HepG2 (cell line): ENCODE measurements around the gene ARL15.

ENCODE experiments used
- ATAD3A ChIP-seq: sonication (generic); formaldehyde crosslinking; IDR thresholded peaks from 2 replicates; pipeline ENCODE4 v1.4.0; 2020; ENCODE audit warnings: missing genetic modification reagents
- CHD2 ChIP-seq: IDR thresholded peaks from 2 replicates; pipeline ENCODE4 v1.6.1; 2011; ENCODE audit warnings: low read depth, low read length, improper control_type of control experiment
- GATA4 ChIP-seq: sonication (generic); IDR thresholded peaks from 2 replicates; pipeline ENCODE4 v1.6.1; 2016; ENCODE audit warnings: antibody characterized with exemption, low read depth, borderline replicate concordance
- GPN1 ChIP-seq: sonication (generic); formaldehyde crosslinking; IDR thresholded peaks from 2 replicates; pipeline ENCODE4 v1.5.1; 2020; ENCODE audit warnings: missing genetic modification reagents, borderline replicate concordance
- KDM2A ChIP-seq: sonication (generic); formaldehyde crosslinking; IDR thresholded peaks from 2 replicates; pipeline ENCODE4 v1.4.0; 2020; ENCODE audit warnings: low read depth, missing genetic modification reagents, borderline replicate concordance
- MXD1 ChIP-seq: sonication (generic); formaldehyde crosslinking; IDR thresholded peaks from 2 replicates; pipeline ENCODE4 v1.4.0; 2020; ENCODE audit warnings: mild to moderate bottlenecking, missing genetic modification reagents
- POLR2AphosphoS2 ChIP-seq: IDR thresholded peaks from 2 replicates; pipeline ENCODE4 v1.6.1; 2011; ENCODE audit warnings: low read depth, low read length, improper control_type of control experiment
- TFE3 ChIP-seq: IDR thresholded peaks from 2 replicates; pipeline ENCODE4 v1.6.1; 2016
- ZNF234 ChIP-seq: sonication (generic); formaldehyde crosslinking; conservative IDR thresholded peaks from 2 replicates; pipeline ENCODE4 v1.5.1; 2020; ENCODE audit warnings: mild to moderate bottlenecking, missing genetic modification reagents
- TF ChIP-seq, protein P1 (sequence below), 2 experiments: IDR thresholded peaks; 2 replicates each; pipeline ENCODE4 v1.6.1; 2011 to 2012; ENCODE audit warnings: low read length in 2 of 2, borderline replicate concordance in 1 of 2, low read depth in 1 of 2, mild to moderate bottlenecking in 1 of 2, moderate library complexity in 1 of 2
- TF ChIP-seq, protein P2 (sequence below): sonication (generic); formaldehyde crosslinking; IDR thresholded peaks from 2 replicates; pipeline ENCODE4 v1.4.0; 2020; ENCODE audit warnings: missing genetic modification reagents

- TF ChIP-seq, protein P1, sequence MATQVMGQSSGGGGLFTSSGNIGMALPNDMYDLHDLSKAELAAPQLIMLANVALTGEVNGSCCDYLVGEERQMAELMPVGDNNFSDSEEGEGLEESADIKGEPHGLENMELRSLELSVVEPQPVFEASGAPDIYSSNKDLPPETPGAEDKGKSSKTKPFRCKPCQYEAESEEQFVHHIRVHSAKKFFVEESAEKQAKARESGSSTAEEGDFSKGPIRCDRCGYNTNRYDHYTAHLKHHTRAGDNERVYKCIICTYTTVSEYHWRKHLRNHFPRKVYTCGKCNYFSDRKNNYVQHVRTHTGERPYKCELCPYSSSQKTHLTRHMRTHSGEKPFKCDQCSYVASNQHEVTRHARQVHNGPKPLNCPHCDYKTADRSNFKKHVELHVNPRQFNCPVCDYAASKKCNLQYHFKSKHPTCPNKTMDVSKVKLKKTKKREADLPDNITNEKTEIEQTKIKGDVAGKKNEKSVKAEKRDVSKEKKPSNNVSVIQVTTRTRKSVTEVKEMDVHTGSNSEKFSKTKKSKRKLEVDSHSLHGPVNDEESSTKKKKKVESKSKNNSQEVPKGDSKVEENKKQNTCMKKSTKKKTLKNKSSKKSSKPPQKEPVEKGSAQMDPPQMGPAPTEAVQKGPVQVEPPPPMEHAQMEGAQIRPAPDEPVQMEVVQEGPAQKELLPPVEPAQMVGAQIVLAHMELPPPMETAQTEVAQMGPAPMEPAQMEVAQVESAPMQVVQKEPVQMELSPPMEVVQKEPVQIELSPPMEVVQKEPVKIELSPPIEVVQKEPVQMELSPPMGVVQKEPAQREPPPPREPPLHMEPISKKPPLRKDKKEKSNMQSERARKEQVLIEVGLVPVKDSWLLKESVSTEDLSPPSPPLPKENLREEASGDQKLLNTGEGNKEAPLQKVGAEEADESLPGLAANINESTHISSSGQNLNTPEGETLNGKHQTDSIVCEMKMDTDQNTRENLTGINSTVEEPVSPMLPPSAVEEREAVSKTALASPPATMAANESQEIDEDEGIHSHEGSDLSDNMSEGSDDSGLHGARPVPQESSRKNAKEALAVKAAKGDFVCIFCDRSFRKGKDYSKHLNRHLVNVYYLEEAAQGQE (IDR thresholded peaks at IDR 0.05; ENCODE audit: borderline replicate concordance in 1 of 2, low read depth in 1 of 2, low read length in 2 of 2): no peak
- TF ChIP-seq MXD1 (no peak), POLR2AphosphoS2 (no peak), ATAD3A (CRISPR knock-in tag) (no peak), CHD2 (no peak), KDM2A (no peak), ZNF234 (CRISPR knock-in tag) (no peak), TFE3 (CRISPR knock-in tag) (no peak), GATA4 (no peak), GPN1 (CRISPR knock-in tag) (no peak)
- TF ChIP-seq, protein P2, sequence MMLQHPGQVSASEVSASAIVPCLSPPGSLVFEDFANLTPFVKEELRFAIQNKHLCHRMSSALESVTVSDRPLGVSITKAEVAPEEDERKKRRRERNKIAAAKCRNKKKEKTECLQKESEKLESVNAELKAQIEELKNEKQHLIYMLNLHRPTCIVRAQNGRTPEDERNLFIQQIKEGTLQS (CRISPR knock-in tag): no peak
Observed at GRCh38 chr5:53882676-53883031, 427.7 kb downstream of the ARL15 start.
